ENCODE measurements around the gene ERVK3-1. TPM values are rescaled to one million over a fixed set of nuclear protein-coding genes. Genes with fewer than 3 reads are reported as not detected.
A peak's percentile ranks its signal among the peaks of the same experiment; 100 is the strongest.

The ERVK3-1 gene
- total RNA-seq, 1 donor from 2014 or later = 41.3 TPM

GRCh38 chr19:58277748-58278540 is 27.2 kb upstream of the ERVK3-1 start:
- peaks cover 30% of the 10 kb centered on the region for H3K36me3 Mint-ChIP-seq (ENCODE audit: insufficient read depth)
- no peak for DNase-seq (ENCODE audit: low spot score, unreplicated experiment)
- peaks cover 25% of the 10 kb centered on the region for H3K4me1 Mint-ChIP-seq (ENCODE audit: low read depth)
- no peaks in the 10 kb centered on the region for H3K27me3 Mint-ChIP-seq
- TF ChIP-seq CTCF (IDR thresholded peaks at IDR 0.05; ENCODE audit: unreplicated experiment) = no peak
- peaks cover 4% of the 10 kb centered on the region for H3K9me3 Mint-ChIP-seq (ENCODE audit: low read depth)
- peak overlapping the region; percentile 97 for H3K4me3 Mint-ChIP-seq (ENCODE audit: low read depth)
- H3K27ac Mint-ChIP-seq = peak overlapping the region; percentile 97

- peaks cover 25% of the 10 kb centered on the region for H3K4me1 Mint-ChIP-seq (ENCODE audit: low read depth)
- TF ChIP-seq CTCF (IDR thresholded peaks at IDR 0.05; ENCODE audit: unreplicated experiment) = no peak
- H3K27me3 Mint-ChIP-seq = no peaks in the 10 kb centered on the region
- peak within 1 kb of the TSS; percentile 97 for H3K27ac Mint-ChIP-seq
- peaks cover 4% of the 10 kb centered on the region for H3K9me3 Mint-ChIP-seq (ENCODE audit: low read depth)
- peaks cover 30% of the 10 kb centered on the region for H3K36me3 Mint-ChIP-seq (ENCODE audit: insufficient read depth)
- H3K4me3 Mint-ChIP-seq (ENCODE audit: low read depth) = peak within 1 kb of the TSS; percentile 97
- DNase-seq (ENCODE audit: low spot score, unreplicated experiment) = peak; percentile 98
These were observed 26.6 kb upstream of the ERVK3-1 start, which contains the start of gene ZNF8 for GRCh38 chr19:58278541-58279041. TSS of gene ZNF8 (plus strand) at chr19:58278955. CDS start at chr19:58279082, 127 bp downstream.

- Mint-ChIP-seq H3K27ac (peak overlapping the region; percentile 97), H3K27me3 (no peaks in the 10 kb centered on the region), H3K4me1 (ENCODE audit: low read depth) (peaks cover 25% of the 10 kb centered on the region), H3K36me3 (ENCODE audit: insufficient read depth) (peaks cover 27% of the 10 kb centered on the region), H3K4me3 (ENCODE audit: low read depth) (peak overlapping the region; percentile 97), H3K9me3 (ENCODE audit: low read depth) (peaks cover 1% of the 10 kb centered on the region)
- peak; percentile 58 for DNase-seq (ENCODE audit: low spot score, unreplicated experiment)
- TF ChIP-seq CTCF (IDR thresholded peaks at IDR 0.05; ENCODE audit: unreplicated experiment) = peak; percentile 18
These were observed 25.9 kb upstream of the ERVK3-1 start for GRCh38 chr19:58279042-58279924.

GRCh38 chr19:58279925-58280316 is 25.3 kb upstream of the ERVK3-1 start:
- Mint-ChIP-seq H3K27ac (peak overlapping the region; percentile 97), H3K4me3 (ENCODE audit: low read depth) (peak overlapping the region; percentile 97), H3K9me3 (ENCODE audit: low read depth) (no peaks in the 10 kb centered on the region), H3K4me1 (ENCODE audit: low read depth) (peaks cover 25% of the 10 kb centered on the region), H3K36me3 (ENCODE audit: insufficient read depth) (peaks cover 21% of the 10 kb centered on the region), H3K27me3 (no peaks in the 10 kb centered on the region)
- no peak for TF ChIP-seq CTCF (IDR thresholded peaks at IDR 0.05; ENCODE audit: unreplicated experiment)
- no peak for DNase-seq (ENCODE audit: low spot score, unreplicated experiment)

GRCh38 chr19:58284199-58284598 is 21.0 kb upstream of the ERVK3-1 start:
- H3K9me3 Mint-ChIP-seq (ENCODE audit: low read depth) = no peaks in the 10 kb centered on the region
- no peaks in the 10 kb centered on the region for H3K27me3 Mint-ChIP-seq
- H3K4me1 Mint-ChIP-seq (ENCODE audit: low read depth) = peaks cover 21% of the 10 kb centered on the region

More at GRCh38 chr19:58284199-58284598, 21.0 kb upstream of the ERVK3-1 start:
- TF ChIP-seq CTCF (IDR thresholded peaks at IDR 0.05; ENCODE audit: unreplicated experiment) = no peak
- peaks cover 25% of the 10 kb centered on the region for H3K36me3 Mint-ChIP-seq (ENCODE audit: insufficient read depth)
- H3K4me3 Mint-ChIP-seq (ENCODE audit: low read depth) = no peak overlapping the region
- no peak for DNase-seq (ENCODE audit: low spot score, unreplicated experiment)
- no peak overlapping the region for H3K27ac Mint-ChIP-seq

Measured in progenitor cell of endocrine pancreas (in vitro differentiated cells).